Measurements from ENCODE around the gene FICD.

FICD gene

DNA sequence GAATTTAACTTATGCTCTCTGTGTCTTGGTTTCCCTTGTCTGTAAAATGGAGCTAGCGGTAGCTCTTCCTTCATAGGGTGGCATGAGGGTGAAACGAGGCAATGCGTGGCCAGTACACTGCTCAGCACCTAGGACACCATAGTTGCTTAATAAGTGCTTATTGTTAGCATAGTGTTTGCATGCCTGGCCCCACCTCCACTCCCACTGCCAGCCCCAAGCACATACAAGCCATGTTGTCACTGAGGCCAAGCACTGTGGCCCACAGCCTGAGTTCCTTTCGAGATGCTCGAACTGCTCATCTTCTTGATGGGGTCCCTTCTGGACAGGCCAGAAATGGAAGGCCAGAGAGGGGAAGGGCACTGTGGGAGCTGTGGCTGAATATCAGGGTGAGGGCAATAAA is 839 bp downstream of the FICD start:
- no peak for DNase-seq (ENCODE audit: low read depth)
- TF ChIP-seq, protein P1, sequence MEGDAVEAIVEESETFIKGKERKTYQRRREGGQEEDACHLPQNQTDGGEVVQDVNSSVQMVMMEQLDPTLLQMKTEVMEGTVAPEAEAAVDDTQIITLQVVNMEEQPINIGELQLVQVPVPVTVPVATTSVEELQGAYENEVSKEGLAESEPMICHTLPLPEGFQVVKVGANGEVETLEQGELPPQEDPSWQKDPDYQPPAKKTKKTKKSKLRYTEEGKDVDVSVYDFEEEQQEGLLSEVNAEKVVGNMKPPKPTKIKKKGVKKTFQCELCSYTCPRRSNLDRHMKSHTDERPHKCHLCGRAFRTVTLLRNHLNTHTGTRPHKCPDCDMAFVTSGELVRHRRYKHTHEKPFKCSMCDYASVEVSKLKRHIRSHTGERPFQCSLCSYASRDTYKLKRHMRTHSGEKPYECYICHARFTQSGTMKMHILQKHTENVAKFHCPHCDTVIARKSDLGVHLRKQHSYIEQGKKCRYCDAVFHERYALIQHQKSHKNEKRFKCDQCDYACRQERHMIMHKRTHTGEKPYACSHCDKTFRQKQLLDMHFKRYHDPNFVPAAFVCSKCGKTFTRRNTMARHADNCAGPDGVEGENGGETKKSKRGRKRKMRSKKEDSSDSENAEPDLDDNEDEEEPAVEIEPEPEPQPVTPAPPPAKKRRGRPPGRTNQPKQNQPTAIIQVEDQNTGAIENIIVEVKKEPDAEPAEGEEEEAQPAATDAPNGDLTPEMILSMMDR (conservative IDR thresholded peaks at IDR 0.05; ENCODE audit: low read length) = no peak
- peak overlapping the region; percentile 87 for H3K4me3 ChIP-seq (ENCODE audit: low read length)

DNA sequence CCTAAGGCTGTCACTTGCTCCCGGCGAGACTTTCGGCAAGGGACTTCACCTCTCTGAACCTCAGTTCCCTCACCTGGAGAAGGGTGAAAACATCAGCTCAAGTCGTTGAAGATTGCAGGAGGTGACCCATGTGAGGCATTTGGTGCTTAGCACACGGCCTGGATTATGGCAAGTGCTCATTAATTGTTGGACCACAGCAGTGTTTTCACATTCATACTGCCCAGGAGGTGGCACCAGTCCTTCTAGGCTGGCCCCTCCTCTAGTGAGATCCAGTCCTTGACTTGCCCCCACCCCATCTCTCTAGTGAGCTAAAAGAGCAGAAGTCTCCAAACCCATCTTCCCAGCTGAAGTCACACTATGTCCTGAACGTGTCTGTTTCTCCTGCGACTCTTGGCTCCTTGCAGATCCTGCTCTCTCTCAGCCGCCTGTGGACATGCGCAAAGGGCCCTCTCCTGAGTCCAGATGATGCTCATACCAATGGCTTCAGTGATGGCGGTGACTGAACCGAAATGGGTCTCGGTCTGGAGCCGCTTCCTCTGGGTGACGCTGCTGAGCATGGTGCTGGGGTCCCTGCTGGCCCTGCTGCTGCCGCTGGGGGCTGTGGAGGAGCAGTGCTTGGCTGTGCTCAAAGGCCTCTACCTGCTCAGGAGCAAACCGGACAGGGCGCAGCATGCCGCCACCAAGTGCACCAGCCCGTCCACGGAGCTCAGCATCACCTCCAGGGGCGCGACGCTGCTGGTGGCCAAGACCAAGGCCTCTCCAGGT is 1.6 kb downstream of the FICD start:
- peak overlapping the region; percentile 87 for H3K4me3 ChIP-seq (ENCODE audit: low read length)
- DNase-seq (ENCODE audit: low read depth) = peak; percentile 16
- TF ChIP-seq, protein P1 (conservative IDR thresholded peaks at IDR 0.05; ENCODE audit: low read length) = peak; percentile 25

DNA sequence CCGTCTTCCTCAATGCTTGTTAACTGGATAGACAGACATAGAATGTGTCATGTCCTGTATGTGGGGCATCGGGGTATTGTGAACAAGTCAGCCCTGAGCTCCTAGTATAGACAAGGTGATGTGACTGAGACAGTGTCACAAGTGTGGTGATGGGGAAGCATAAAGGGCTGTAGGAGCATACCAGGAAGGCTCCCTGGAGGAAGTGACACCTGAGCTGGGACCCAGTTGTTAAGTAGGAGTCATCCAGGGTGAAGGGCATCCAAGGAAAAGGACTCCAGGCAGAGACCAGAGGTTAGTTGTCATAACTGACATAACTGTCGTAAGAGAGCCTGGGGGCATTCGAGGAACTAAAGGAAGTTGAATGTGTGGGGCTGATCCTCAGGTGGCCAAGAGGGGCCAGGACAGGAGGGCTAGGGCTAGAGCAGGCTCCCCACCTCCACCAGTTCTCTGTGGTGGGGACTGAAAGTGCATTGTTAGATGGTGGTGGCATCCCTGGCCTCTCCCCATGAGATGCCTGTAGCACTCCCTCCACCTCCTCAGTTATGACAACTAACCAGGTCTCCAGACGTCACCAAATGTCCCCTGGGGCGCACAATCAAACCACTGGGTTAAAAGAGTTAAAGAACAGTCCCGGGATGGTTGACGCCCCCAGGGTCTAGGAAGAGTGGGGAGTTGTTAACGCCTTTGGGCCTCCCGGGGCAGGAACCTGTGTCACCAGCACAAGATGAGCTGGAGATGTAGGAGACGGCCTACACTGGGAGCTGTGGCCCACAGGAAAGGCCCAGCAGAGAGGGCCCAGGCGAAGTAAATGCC is 2.4 kb downstream of the FICD start:
- H3K4me3 ChIP-seq (ENCODE audit: low read length) = no peak overlapping the region
- DNase-seq (ENCODE audit: low read depth) = no peak
- TF ChIP-seq, protein P1 (conservative IDR thresholded peaks at IDR 0.05; ENCODE audit: low read length) = no peak

DNA sequence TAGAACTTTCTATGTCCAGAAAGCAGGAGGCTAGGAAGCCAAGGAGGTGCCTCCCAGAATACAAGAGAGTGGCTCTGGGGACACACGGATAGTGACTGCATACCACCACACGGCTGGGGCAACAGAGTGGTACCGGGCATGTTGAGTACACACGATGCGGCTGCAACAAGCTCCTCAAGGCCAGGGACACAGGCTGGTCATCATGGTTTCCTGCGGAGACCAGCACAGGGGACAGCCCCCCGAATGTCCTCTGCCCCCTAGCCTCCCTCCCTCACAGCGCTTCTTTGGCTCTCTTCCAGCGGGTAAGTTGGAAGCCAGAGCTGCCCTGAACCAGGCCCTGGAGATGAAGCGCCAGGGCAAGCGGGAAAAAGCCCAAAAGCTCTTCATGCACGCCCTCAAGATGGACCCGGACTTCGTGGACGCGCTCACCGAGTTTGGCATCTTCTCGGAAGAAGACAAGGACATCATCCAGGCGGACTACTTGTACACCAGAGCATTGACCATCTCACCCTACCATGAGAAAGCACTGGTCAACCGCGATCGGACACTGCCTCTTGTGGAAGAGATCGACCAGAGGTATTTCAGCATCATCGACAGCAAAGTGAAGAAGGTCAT is 3.1 kb downstream of the FICD start:
- TF ChIP-seq, protein P1 (conservative IDR thresholded peaks at IDR 0.05; ENCODE audit: low read length) = no peak
- no peak for DNase-seq (ENCODE audit: low read depth)
- H3K4me3 ChIP-seq (ENCODE audit: low read length) = no peak overlapping the region

DNA sequence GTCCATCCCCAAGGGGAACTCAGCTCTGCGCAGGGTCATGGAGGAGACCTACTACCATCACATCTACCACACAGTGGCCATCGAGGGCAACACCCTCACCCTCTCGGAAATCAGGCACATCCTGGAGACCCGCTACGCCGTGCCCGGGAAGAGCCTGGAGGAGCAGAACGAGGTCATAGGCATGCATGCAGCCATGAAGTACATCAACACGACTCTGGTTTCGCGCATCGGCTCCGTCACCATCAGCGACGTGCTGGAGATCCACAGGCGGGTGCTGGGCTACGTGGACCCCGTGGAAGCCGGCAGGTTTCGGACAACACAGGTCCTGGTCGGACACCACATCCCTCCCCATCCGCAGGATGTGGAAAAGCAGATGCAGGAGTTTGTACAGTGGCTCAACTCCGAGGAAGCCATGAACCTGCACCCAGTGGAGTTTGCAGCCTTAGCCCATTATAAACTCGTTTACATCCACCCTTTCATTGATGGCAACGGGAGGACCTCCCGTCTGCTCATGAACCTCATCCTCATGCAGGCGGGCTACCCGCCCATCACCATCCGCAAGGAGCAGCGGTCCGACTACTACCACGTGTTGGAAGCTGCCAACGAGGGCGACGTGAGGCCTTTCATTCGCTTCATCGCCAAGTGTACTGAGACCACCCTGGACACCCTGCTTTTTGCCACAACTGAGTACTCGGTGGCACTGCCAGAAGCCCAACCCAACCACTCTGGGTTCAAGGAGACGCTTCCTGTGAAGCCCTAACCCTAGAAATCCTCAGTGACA is 3.8 kb downstream of the FICD start:
- no peak for DNase-seq (ENCODE audit: low read depth)
- TF ChIP-seq, protein P1 (conservative IDR thresholded peaks at IDR 0.05; ENCODE audit: low read length) = no peak
- H3K4me3 ChIP-seq (ENCODE audit: low read length) = no peak overlapping the region

DNA sequence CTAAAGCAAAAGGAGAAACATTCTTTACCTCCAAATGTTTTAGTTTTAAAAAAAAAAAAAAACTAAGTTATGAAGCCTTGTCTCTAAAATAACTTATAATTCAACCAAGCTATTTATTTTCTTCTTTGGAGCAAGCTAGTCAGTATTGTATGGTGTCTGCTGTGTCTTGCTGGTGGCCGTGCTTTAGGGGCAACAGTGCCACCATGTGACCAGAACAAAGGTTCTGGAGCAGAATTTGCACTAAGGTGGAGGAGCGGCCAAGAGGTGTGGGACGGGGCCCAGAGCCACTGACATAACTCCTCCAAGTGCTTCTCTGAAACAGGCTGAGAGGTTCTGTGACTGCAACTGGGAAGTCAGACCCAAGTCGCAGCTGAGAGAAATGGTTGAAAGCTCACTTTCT is 4.5 kb downstream of the FICD start:
- no peak overlapping the region for H3K4me3 ChIP-seq (ENCODE audit: low read length)
- no peak for DNase-seq (ENCODE audit: low read depth)
- TF ChIP-seq, protein P1 (conservative IDR thresholded peaks at IDR 0.05; ENCODE audit: low read length) = no peak

Data from AG10803 (cell line).